ENCODE measurements around the gene COL11A1. TPM values are rescaled to one million over a fixed set of nuclear protein-coding genes. Genes with fewer than 3 reads are reported as not detected.

COL11A1 gene
- total RNA-seq, 2 experiments from 2014 or later, result 0.22 TPM; not detected in 1

DNA sequence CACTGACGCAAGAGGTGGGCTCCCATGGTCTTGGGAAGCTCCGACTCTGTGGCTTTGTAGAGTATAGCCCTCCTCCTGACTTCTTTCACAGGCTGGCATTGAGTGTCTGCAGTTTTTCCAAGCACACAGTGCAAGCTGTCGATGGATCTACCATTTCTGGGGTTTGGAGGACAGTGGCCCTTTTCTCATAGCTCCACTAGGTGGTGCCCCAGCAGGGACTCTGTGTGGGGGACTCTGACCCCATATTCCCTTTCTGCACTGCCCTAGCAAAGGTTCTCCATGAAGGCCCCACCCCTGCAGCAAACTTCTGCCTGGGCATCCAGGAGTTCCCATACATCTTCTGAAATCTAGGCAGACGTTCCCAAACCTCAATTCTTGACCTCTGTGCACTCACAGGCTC, 236.2 kb downstream of the COL11A1 start:
- no peaks in the 10 kb centered on the region for H3K9me3 ChIP-seq (ENCODE audit: low read length)
- no peak overlapping the region for H2AFZ ChIP-seq (ENCODE audit: low read length)
- ChIA-PET CTCF (ENCODE audit: unreplicated experiment) (no interaction called here), POLR2A (no interaction called here)
- no peaks in the 10 kb centered on the region for H3K36me3 ChIP-seq (ENCODE audit: insufficient read depth, low read length)
- no peaks in the 10 kb centered on the region for H4K20me1 ChIP-seq (ENCODE audit: insufficient read depth, low read length)
- TF ChIP-seq EZH2phosphoT487 (IDR thresholded peaks at IDR 0.05; ENCODE audit: borderline replicate concordance, low read depth, low read length), result no peak
- TF ChIP-seq, protein P1, sequence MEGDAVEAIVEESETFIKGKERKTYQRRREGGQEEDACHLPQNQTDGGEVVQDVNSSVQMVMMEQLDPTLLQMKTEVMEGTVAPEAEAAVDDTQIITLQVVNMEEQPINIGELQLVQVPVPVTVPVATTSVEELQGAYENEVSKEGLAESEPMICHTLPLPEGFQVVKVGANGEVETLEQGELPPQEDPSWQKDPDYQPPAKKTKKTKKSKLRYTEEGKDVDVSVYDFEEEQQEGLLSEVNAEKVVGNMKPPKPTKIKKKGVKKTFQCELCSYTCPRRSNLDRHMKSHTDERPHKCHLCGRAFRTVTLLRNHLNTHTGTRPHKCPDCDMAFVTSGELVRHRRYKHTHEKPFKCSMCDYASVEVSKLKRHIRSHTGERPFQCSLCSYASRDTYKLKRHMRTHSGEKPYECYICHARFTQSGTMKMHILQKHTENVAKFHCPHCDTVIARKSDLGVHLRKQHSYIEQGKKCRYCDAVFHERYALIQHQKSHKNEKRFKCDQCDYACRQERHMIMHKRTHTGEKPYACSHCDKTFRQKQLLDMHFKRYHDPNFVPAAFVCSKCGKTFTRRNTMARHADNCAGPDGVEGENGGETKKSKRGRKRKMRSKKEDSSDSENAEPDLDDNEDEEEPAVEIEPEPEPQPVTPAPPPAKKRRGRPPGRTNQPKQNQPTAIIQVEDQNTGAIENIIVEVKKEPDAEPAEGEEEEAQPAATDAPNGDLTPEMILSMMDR (conservative IDR thresholded peaks at IDR 0.05; ENCODE audit: low read length), result 0 out of 2 replicates have a peak, but pooled peaks have one; percentile 17
- no peak for DNase-seq (ENCODE audit: low spot score)
- no peaks in the 10 kb centered on the region for H3K9me2 ChIP-seq (ENCODE audit: insufficient read depth, low read length)
- intact Hi-C loops (cut with micrococcal nuclease; ENCODE audit: unreplicated experiment), result no loop called here
- no peaks in the 10 kb centered on the region for H3K4me1 ChIP-seq (ENCODE audit: insufficient read depth, low read length, poor library complexity, severe bottlenecking)
- no peaks in the 10 kb centered on the region for H3K79me2 ChIP-seq (ENCODE audit: insufficient read depth, low read depth, low read length)
- H3K27ac ChIP-seq (ENCODE audit: low read depth, low read length, poor library complexity, severe bottlenecking), result no peak overlapping the region
- H3K4me3 ChIP-seq (ENCODE audit: low read depth, low read length, poor library complexity, severe bottlenecking), result no peak overlapping the region
- no TSS peak for BruUV-seq (replicated peaks)
- no peak overlapping the region for H3K4me2 ChIP-seq (ENCODE audit: low read length)

- H3K79me2 ChIP-seq (ENCODE audit: insufficient read depth, low read depth, low read length), result no peaks in the 10 kb centered on the region
- no peaks in the 10 kb centered on the region for H3K9me2 ChIP-seq (ENCODE audit: insufficient read depth, low read length)
- TF ChIP-seq, protein P1 (conservative IDR thresholded peaks at IDR 0.05; ENCODE audit: low read length), result no peak
- TF ChIP-seq EZH2phosphoT487 (IDR thresholded peaks at IDR 0.05; ENCODE audit: borderline replicate concordance, low read depth, low read length), result no peak
- ChIA-PET CTCF (ENCODE audit: unreplicated experiment) (no interaction called here), POLR2A (no interaction called here)
- H3K36me3 ChIP-seq (ENCODE audit: insufficient read depth, low read length), result no peaks in the 10 kb centered on the region
- H4K20me1 ChIP-seq (ENCODE audit: insufficient read depth, low read length), result no peaks in the 10 kb centered on the region
- no peak overlapping the region for H2AFZ ChIP-seq (ENCODE audit: low read length)
- H3K27ac ChIP-seq (ENCODE audit: low read depth, low read length, poor library complexity, severe bottlenecking), result no peak overlapping the region
- no TSS peak for BruUV-seq (replicated peaks)
- H3K4me3 ChIP-seq (ENCODE audit: low read depth, low read length, poor library complexity, severe bottlenecking), result no peak overlapping the region
- H3K9me3 ChIP-seq (ENCODE audit: low read length), result no peaks in the 10 kb centered on the region
- intact Hi-C loops (cut with micrococcal nuclease; ENCODE audit: unreplicated experiment), result no loop called here
- no peaks in the 10 kb centered on the region for H3K4me1 ChIP-seq (ENCODE audit: insufficient read depth, low read length, poor library complexity, severe bottlenecking)
- H3K4me2 ChIP-seq (ENCODE audit: low read length), result no peak overlapping the region
- DNase-seq (ENCODE audit: low spot score), result no peak
Measured at GRCh38 chr1:102863704-102864103, 244.6 kb downstream of the COL11A1 start.

DNA sequence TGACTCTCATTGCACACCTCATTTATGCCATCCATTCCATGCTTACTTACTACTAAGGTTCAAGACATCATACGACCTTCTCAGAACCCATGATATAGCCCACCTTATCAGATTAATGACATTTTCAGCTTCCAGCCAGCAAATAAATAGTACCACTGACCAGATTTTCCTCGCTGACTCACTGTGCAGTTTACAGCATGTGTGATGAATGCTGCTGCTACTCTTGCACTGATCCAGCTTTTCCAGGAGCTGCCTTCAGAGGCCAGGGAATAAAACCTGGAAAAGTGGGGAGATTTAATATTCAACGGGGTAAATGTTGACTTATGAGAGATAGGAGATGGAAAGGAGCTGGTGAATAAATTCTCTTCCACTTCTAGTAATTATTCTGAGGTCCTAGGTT, 247.1 kb downstream of the COL11A1 start:
- ChIA-PET POLR2A (no interaction called here), CTCF (ENCODE audit: unreplicated experiment) (no interaction called here)
- no TSS peak for BruUV-seq (replicated peaks)
- H3K4me2 ChIP-seq (ENCODE audit: low read length), result no peak overlapping the region
- TF ChIP-seq, protein P1 (conservative IDR thresholded peaks at IDR 0.05; ENCODE audit: low read length), result no peak
- TF ChIP-seq EZH2phosphoT487 (IDR thresholded peaks at IDR 0.05; ENCODE audit: borderline replicate concordance, low read depth, low read length), result no peak
- H3K79me2 ChIP-seq (ENCODE audit: insufficient read depth, low read depth, low read length), result no peaks in the 10 kb centered on the region
- H3K27ac ChIP-seq (ENCODE audit: low read depth, low read length, poor library complexity, severe bottlenecking), result no peak overlapping the region
- H3K9me3 ChIP-seq (ENCODE audit: low read length), result no peaks in the 10 kb centered on the region
- H3K4me1 ChIP-seq (ENCODE audit: insufficient read depth, low read length, poor library complexity, severe bottlenecking), result no peaks in the 10 kb centered on the region
- no peak overlapping the region for H3K4me3 ChIP-seq (ENCODE audit: low read depth, low read length, poor library complexity, severe bottlenecking)
- no peak overlapping the region for H2AFZ ChIP-seq (ENCODE audit: low read length)
- no peaks in the 10 kb centered on the region for H3K9me2 ChIP-seq (ENCODE audit: insufficient read depth, low read length)
- no peaks in the 10 kb centered on the region for H4K20me1 ChIP-seq (ENCODE audit: insufficient read depth, low read length)
- intact Hi-C loops (cut with micrococcal nuclease; ENCODE audit: unreplicated experiment), result no loop called here
- no peak for DNase-seq (ENCODE audit: low spot score)
- H3K36me3 ChIP-seq (ENCODE audit: insufficient read depth, low read length), result no peaks in the 10 kb centered on the region
